NCI-H2227 (cell line): Measurements from ENCODE around the gene GYPE.
"Not testable (repeated sequence)": the region's sequence is repeated elsewhere in the genome, so short reads cannot be mapped to it uniquely, and the experiment has no call there.

ENCODE experiments used
- DNase-seq: peaks from one replicate; lab custom pipeline; 2025; ENCODE audit not compliant: unreplicated experiment; lab: John Stamatoyannopoulos, UW

The GYPE gene

DNA sequence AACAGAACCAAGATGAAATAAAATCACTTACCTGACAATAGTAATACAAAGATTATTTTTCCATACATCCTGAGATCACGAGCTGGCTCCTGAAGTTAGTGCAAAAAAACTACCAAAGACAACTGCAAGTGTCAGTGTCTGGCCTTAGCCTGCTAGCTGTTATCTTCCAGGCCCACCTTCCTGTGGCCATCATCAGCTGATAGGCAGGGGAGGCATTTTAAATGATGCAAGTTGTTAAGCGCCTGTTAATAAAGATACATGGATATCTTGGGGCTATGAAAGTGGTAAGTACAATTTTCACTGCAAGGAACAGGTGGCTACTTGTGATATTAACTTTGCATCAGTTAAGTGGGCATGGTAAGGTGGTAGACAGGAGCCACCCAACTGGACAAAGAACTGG is at the start of gene GYPE:
TSS of gene GYPE (minus strand) at position 120 of the 400 bp plus-strand sequence. CDS start at position 68, 52 bp downstream.
- not testable (repeated sequence) for DNase-seq

DNA sequence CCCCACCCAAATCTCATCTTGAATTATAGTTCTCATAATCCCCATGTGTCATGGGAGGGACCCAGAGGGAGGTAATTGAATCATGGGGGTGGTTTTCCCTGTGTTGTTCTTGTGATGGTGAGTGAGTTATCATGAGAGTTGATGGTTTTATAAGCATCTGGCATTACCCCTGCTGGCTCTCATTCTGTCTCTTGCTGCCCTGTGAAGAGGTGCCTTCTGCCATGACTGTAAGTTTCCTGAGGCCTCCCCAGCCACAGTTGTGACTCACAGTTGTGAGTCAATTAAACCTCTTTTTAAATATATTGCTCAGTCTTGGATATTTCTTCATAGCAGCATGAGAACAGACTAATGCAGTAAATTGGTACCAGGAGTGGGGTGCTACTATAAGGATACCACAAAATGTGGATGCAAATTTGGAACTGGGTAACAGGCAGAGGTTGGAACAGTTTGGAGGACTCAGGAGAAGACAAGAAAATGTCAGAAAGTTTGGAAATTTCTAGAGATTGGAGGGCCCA is 46.2 kb upstream of the GYPE start:
- DNase-seq = not testable (repeated sequence)

GRCh38 chr4:143950967-143951366 is 45.6 kb upstream of the GYPE start:
- DNase-seq = not testable (repeated sequence)

- DNase-seq = not testable (repeated sequence)
Observed at GRCh38 chr4:143950185-143950584, 44.8 kb upstream of the GYPE start.

- not testable (repeated sequence) for DNase-seq
Observed at GRCh38 chr4:143947493-143947892, 42.1 kb upstream of the GYPE start.

- DNase-seq = not testable (repeated sequence)
Observed at GRCh38 chr4:143940708-143941107, 35.3 kb upstream of the GYPE start.

GRCh38 chr4:143939528-143939927 is 34.2 kb upstream of the GYPE start:
- DNase-seq = no peak

- DNase-seq = not testable (repeated sequence)
Observed at GRCh38 chr4:143938890-143939289, 33.5 kb upstream of the GYPE start.

- DNase-seq = no peak
Observed at GRCh38 chr4:143921181-143921580, 15.8 kb upstream of the GYPE start.

DNA sequence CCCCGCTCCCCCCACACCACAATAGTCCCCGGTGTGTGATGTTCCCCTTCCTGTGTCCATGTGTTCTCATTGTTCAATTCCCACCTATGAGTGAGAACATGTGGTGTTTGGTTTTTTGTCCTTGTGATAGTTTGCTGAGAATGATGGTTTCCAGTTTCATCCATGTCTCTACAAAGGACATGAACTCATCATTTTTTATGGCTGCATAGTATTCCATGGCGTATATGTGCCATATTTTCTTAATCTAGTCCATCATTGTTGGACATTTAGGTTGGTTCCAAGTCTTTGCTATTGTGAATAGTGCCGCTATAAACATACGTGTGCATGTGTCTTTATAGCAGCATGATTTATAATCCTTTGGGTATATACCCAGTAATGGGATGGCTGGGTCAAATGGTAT is 11.1 kb upstream of the GYPE start:
- DNase-seq = not testable (repeated sequence)

DNA sequence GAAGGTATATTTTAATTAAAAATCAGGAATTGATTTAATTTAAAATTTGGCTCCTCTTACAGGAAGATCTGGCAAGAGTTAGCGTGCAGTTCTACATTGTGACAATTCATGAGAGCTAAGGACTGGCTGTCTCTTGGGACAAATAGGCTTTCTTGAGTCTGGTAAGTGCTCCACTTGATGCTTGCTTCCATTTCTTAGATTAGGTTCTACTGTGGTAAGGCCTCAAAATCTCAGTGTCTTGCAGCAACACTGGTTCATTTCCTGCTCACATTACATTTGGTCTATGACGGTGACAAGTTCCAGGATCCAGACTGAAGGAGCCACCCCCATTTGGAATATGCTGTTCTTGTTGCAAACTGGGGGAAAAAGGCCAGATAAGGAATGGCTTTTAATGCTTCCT is 7.1 kb upstream of the GYPE start:
- DNase-seq = not testable (repeated sequence)

GRCh38 chr4:143911528-143912417 is 6.4 kb upstream of the GYPE start:
- DNase-seq = not testable (repeated sequence)

DNA sequence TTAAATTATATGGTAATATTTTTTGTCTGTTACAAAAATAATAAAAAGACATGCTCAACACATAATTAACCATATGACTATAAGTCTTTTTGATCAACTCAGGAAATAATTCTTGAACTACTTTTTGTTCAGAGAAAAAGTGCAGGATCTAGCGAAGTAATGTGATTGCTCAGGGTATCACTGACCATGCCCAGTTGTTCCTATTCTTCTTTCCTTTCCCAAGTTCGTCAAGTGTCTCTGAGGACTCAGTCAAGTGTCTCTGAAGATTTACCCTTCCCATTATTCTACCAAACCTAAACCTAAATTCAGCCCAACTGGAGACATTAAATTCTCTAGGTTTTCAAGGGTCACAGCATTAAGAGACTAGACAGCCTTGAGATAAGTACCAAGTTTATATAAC is 5.5 kb upstream of the GYPE start:
- not testable (repeated sequence) for DNase-seq

DNA sequence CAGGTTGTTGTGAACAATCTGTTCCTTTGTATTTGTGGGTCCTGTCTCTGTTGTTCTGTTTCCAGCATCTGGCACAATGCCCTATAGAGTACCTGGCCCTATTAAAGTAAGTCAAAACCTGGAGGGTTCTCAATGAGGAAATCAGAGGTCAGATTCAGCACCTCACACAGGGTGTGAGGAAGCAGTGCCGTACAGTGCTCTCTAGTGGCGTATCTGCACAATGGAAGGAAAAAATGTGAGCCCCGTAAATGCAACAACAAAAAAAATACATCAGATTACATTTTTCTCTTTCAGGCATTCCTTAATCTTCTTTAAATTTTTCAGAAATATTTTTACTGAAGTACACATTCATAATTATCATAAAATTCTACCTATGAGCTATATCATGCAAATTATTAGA is 2.5 kb upstream of the GYPE start:
- DNase-seq = not testable (repeated sequence)

- not testable (repeated sequence) for DNase-seq
Observed at GRCh38 chr4:143904431-143904830, 928 bp downstream of the GYPE start.

- not testable (repeated sequence) for DNase-seq
Observed at GRCh38 chr4:143890323-143890722, 15.0 kb downstream of the GYPE start.

DNA sequence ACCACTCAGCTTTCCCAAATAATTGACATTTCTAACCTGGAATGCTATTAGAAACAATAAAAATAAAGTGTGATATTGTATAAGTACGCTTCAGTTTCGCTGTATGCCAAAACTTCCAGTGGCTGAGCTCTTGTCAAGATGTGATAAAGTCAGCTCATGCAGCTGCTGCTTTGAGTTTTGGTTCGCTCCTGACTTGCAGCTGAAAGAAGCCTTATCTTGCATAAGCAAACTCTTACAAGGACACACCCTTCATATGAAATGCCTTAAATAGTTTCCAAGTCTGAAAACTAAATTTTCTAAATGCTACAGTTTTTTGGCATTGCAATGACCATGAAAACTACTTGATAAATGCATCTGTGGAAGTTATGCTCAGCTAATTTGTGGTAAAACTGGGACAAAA is 17.2 kb downstream of the GYPE start:
- DNase-seq = not testable (repeated sequence)

DNA sequence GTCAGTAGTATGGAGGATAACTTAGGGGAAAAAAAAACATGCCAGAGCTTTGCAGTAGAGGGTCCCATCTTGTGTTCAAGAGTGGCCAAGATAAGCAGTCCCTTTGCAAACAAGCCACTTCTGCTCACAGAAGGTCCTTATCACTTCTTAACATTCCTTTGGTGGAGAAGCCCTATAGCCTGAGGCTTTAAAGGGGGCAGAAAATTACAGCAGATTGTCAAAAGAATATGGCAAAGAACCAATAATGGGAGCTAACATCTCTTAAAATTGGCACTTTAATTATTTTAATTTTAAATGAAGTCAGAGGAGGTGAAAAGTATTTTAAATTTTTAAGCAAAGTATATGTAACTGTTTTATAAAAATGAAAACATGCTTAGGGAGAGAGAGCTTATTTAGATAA is 20.4 kb downstream of the GYPE start:
- DNase-seq = not testable (repeated sequence)

DNA sequence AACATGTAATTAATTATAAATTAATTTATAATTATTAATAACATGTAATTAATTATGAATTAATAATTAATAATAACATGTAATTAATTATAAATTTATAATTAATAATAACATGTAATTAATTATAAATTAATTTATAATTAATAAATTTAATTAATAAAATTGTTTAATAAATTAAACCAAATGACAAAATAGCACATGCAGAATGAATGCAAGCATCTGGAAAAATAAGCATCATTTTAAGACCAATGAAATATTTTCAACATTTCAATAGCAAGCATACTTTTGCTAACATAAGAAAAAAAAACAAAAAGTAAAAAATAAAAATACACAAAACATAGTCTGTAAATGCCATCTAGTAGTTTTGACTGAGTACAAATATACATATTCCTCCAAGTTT is 21.8 kb downstream of the GYPE start:
- DNase-seq = peak; percentile 6

- no peak for DNase-seq
Observed at GRCh38 chr4:143882892-143883291, 22.5 kb downstream of the GYPE start.

DNA sequence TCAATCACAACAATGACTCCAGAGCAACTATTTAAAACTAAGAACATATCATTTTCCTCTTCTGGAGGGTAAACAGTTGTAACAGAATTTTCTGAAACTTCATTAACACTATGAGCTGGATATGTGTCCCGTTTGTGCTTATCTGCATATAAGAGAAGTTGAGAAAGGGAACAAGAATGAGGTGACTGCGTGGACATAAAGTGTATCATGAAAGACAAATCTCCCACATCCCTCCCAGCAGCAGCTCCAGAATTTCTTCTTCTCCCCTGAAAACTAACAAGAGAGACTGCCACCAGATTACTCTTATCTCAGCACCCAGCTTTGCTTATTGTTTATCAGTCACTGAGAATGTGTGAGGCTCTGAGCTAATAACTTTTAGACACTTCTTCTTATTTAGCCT is 25.8 kb downstream of the GYPE start:
- DNase-seq = not testable (repeated sequence)

GRCh38 chr4:143875357-143875756 is 30.0 kb downstream of the GYPE start:
- not testable (repeated sequence) for DNase-seq
